Loucy (cell line): ENCODE measurements around the gene MPPE1.

ENCODE experiments used
- CTCF ChIP-seq: fragments of 200-600 bp; sonication (generic); conservative IDR thresholded peaks from 2 replicates; pipeline ENCODE4 v1.5.1; 2014; ENCODE audit warnings: mild to moderate bottlenecking, antibody characterized with exemption, low read length
- EZH2phosphoT487 ChIP-seq: fragments of 200-600 bp; IDR thresholded peaks from 2 replicates; pipeline ENCODE4 v1.6.1; 2018; ENCODE audit warnings: antibody characterized with exemption, mild to moderate bottlenecking, moderate library complexity, borderline replicate concordance

DNA sequence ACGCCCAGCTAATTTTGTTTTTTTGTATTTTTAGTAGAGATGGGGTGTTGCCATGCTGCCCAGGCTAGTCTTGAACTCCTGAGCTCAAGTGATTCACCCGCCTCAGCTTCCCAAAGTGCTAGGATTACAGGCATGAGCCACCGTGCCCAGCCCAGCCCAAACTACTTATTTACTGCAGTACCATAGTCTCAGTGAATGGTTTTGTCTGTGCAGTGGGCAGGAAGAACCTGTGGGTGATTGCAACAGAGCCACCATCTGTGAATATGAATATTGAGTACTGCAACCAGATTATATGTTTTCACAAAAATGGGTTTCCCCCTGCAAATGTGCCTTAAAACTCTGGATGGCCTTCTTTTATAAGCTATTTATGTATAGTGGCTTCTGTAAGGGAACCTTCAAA is 9.1 kb downstream of the MPPE1 start:
- TF ChIP-seq CTCF, result no peak
- no peak for TF ChIP-seq EZH2phosphoT487
